ENCODE results near the gene PCDHA3. TPM values are rescaled to one million over a fixed set of nuclear protein-coding genes. Genes with fewer than 3 reads are reported as not detected.
"Not testable (repeated sequence)": the region's sequence is repeated elsewhere in the genome, so short reads cannot be mapped to it uniquely, and the experiment has no call there.

The PCDHA3 gene
- polyA plus RNA-seq, 1 experiment = 0.16 TPM

DNA sequence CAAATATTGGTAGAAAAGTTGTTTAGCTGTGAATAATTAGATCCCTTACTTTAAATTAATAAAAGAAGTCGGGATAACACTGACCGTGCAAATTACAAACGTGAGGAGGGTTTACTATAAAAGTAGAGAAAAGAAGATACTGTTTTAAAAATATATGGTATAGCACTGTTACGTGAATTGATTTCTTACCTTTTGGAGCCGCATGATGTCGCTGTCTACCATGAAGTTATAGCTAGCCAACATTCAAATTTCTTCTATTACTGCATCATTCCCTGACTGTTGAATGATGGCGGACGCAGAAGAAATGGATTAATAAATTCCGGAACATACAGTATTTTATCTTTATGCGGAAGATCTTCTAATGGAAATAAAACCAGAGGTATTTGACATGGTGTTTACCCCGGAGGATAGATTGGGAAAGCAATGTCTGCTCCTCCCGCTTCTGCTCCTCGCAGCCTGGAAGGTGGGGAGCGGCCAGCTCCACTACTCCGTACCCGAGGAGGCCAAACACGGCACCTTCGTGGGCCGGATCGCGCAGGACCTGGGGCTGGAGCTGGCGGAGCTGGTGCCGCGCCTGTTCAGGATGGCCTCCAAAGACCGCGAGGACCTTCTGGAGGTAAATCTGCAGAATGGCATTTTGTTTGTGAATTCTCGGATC is 27.0 kb downstream of the PCDHA3 start, which contains the start of gene PCDHA6:
TSS of gene PCDHA6 (plus strand) at position 257 of the 658 bp plus-strand sequence. CDS start at position 389, 132 bp downstream.
- H3K36me3 ChIP-seq (ENCODE audit: control insufficient read depth, insufficient read depth, low read length) = no peaks in the 10 kb centered on the region
- no peak within 1 kb of the TSS for H3K4me3 ChIP-seq (ENCODE audit: low read depth, low read length)
- TF ChIP-seq, protein P1, sequence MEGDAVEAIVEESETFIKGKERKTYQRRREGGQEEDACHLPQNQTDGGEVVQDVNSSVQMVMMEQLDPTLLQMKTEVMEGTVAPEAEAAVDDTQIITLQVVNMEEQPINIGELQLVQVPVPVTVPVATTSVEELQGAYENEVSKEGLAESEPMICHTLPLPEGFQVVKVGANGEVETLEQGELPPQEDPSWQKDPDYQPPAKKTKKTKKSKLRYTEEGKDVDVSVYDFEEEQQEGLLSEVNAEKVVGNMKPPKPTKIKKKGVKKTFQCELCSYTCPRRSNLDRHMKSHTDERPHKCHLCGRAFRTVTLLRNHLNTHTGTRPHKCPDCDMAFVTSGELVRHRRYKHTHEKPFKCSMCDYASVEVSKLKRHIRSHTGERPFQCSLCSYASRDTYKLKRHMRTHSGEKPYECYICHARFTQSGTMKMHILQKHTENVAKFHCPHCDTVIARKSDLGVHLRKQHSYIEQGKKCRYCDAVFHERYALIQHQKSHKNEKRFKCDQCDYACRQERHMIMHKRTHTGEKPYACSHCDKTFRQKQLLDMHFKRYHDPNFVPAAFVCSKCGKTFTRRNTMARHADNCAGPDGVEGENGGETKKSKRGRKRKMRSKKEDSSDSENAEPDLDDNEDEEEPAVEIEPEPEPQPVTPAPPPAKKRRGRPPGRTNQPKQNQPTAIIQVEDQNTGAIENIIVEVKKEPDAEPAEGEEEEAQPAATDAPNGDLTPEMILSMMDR (IDR thresholded peaks at IDR 0.05; ENCODE audit: insufficient read depth, low read depth, low read length) = no peak
- no peak for DNase-seq (ENCODE audit: low read depth)
- no peaks in the 10 kb centered on the region for H3K27me3 ChIP-seq (ENCODE audit: control insufficient read depth, insufficient read depth, low read length)
- POLR2A ChIA-PET = no interaction called here
- CTCF ChIA-PET = interaction anchor here (0.8 kb wide), 1 partner anchor 14 kb away, joined by 3 read pairs; no protein-coding TSS in a partner anchor

DNA sequence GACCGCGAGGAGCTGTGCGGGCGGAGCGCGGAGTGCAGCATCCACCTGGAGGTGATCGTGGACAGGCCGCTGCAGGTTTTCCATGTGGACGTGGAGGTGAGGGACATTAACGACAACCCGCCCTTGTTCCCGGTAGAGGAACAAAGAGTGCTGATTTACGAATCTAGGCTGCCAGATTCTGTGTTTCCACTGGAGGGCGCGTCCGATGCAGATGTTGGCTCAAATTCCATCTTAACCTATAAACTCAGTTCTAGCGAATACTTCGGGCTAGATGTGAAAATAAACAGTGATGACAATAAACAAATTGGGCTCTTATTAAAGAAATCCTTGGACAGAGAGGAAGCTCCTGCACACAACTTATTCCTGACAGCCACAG is 27.5 kb downstream of the PCDHA3 start:
- no peak overlapping the region for H3K4me3 ChIP-seq (ENCODE audit: low read depth, low read length)
- no peaks in the 10 kb centered on the region for H3K36me3 ChIP-seq (ENCODE audit: control insufficient read depth, insufficient read depth, low read length)
- TF ChIP-seq, protein P1 (IDR thresholded peaks at IDR 0.05; ENCODE audit: insufficient read depth, low read depth, low read length) = no peak
- DNase-seq (ENCODE audit: low read depth) = no peak
- ChIA-PET POLR2A (no interaction called here), CTCF (interaction anchor here (0.8 kb wide), 1 partner anchor 15 kb away, joined by 3 read pairs; no protein-coding TSS in a partner anchor)
- no peaks in the 10 kb centered on the region for H3K27me3 ChIP-seq (ENCODE audit: control insufficient read depth, insufficient read depth, low read length)

DNA sequence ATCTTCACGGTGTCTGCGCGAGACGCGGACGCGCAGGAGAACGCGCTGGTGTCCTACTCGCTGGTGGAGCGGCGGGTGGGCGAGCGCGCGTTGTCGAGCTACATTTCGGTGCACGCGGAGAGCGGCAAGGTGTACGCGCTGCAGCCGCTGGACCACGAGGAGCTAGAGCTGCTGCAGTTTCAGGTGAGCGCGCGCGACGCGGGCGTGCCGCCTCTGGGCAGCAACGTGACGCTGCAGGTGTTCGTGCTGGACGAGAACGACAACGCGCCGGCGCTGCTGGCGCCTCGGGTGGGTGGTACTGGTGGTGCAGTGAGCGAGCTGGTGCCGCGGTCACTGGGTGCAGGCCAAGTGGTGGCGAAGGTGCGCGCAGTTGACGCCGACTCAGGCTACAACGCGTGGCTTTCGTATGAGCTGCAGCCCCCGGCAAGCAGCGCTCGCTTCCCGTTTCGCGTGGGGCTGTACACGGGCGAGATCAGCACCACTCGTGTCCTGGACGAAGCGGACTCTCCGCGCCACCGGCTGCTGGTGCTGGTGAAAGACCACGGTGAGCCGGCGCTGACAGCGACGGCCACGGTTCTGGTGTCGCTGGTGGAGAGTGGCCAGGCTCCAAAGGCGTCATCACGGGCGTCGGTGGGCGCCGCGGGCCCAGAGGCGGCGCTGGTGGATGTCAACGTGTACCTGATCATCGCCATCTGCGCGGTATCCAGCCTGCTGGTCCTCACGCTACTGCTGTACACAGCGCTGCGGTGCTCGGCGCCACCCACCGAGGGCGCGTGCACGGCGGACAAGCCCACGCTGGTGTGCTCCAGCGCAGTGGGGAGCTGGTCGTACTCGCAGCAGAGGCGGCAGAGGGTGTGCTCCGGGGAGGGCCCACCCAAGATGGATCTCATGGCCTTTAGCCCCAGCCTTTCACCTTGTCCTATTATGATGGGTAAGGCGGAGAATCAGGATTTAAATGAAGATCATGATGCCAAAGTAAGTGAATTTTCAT is 28.9 kb downstream of the PCDHA3 start:
- POLR2A ChIA-PET; H3K36me3 ChIP-seq (ENCODE audit: control insufficient read depth, insufficient read depth, low read length); CTCF ChIA-PET; H3K27me3 ChIP-seq (ENCODE audit: control insufficient read depth, insufficient read depth, low read length); DNase-seq (ENCODE audit: low read depth); H3K4me3 ChIP-seq (ENCODE audit: low read depth, low read length): not testable (repeated sequence)

DNA sequence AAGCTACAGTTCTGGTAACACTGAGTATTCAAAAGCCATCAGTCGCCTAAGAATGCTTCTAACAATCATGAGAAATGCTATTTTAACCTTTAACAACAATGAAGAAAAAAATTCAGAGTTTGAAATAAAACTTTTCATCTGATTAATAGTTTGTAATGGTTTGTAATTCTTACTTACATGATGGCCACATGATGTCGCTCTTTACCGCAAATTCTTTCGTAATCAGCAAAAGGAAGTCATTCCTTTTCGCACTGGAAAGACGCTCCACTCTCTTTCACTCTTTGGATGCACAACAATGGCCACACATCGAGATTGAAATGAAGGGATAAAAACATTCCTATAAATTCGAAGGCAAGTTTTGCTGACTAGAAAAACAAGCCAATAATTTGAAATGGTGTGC is 33.1 kb downstream of the PCDHA3 start, which contains the start of gene PCDHA7:
TSS of gene PCDHA7 (plus strand) at position 277 of the 400 bp plus-strand sequence. CDS start at position 392, 115 bp downstream.
- CTCF ChIA-PET = no interaction called here

DNA sequence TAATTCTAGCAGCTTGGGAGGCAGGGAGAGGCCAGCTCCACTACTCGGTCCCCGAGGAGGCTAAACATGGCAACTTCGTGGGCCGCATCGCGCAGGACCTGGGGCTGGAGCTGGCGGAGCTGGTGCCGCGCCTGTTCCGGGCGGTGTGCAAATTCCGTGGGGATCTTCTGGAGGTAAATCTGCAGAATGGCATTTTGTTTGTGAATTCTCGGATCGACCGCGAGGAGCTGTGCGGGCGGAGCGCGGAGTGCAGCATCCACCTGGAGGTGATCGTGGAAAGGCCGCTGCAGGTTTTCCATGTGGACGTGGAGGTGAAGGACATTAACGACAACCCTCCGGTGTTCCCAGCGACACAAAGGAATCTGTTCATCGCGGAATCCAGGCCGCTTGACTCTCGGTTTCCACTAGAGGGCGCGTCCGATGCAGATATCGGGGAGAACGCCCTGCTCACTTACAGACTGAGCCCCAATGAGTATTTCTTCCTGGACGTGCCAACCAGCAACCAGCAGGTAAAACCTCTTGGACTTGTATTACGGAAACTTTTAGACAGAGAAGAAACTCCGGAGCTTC is 33.7 kb downstream of the PCDHA3 start:
- POLR2A ChIA-PET; CTCF ChIA-PET; DNase-seq (ENCODE audit: low read depth); H3K36me3 ChIP-seq (ENCODE audit: control insufficient read depth, insufficient read depth, low read length); H3K27me3 ChIP-seq (ENCODE audit: control insufficient read depth, insufficient read depth, low read length): not testable (repeated sequence)
- peak overlapping the region; percentile 27 for H3K4me3 ChIP-seq (ENCODE audit: low read depth, low read length)

More for the DNA sequence above, 33.1 kb downstream of the PCDHA3 start, which contains the start of gene PCDHA7:
- peak within 1 kb of the TSS; percentile 27 for H3K4me3 ChIP-seq (ENCODE audit: low read depth, low read length)
- TF ChIP-seq, protein P1 (IDR thresholded peaks at IDR 0.05; ENCODE audit: insufficient read depth, low read depth, low read length) = no peak
- no peak for DNase-seq (ENCODE audit: low read depth)
- POLR2A ChIA-PET = no interaction called here
- H3K27me3 ChIP-seq (ENCODE audit: control insufficient read depth, insufficient read depth, low read length) = no peaks in the 10 kb centered on the region
- H3K36me3 ChIP-seq (ENCODE audit: control insufficient read depth, insufficient read depth, low read length) = no peaks in the 10 kb centered on the region
